HG03097 (cell line): ENCODE measurements around the gene SPTBN1.
A peak's percentile ranks its signal among the peaks of the same experiment; 100 is the strongest.
"Not testable (repeated sequence)": the region's sequence is repeated elsewhere in the genome, so short reads cannot be mapped to it uniquely, and the experiment has no call there.

Source experiments
- ATAC-seq: cut with Tn5 transposase; IDR thresholded peaks from one replicate; pipeline ENCODE4 v1.9.1; 2021; ENCODE audit not compliant: unreplicated experiment, low FRiP score

SPTBN1 gene

GRCh38 chr2:54468673-54469072 lies 12.5 kb downstream of the SPTBN1 start:
- no peak for ATAC-seq

- ATAC-seq = no peak
Measured at GRCh38 chr2:54469484-54470053, 13.4 kb downstream of the SPTBN1 start.

- ATAC-seq = no peak
Measured at GRCh38 chr2:54470266-54470938, 14.3 kb downstream of the SPTBN1 start.

GRCh38 chr2:54471221-54471711 lies 15.1 kb downstream of the SPTBN1 start:
- ATAC-seq = peak; percentile 51

- ATAC-seq = no peak
Measured at GRCh38 chr2:54473851-54474250, 17.7 kb downstream of the SPTBN1 start.

GRCh38 chr2:54475285-54475684 lies 19.2 kb downstream of the SPTBN1 start:
- no peak for ATAC-seq

GRCh38 chr2:54475919-54476318 lies 19.8 kb downstream of the SPTBN1 start:
- no peak for ATAC-seq

- ATAC-seq = no peak
Measured at GRCh38 chr2:54476852-54477251, 20.7 kb downstream of the SPTBN1 start.

- no peak for ATAC-seq
Measured at GRCh38 chr2:54477896-54478295, 21.8 kb downstream of the SPTBN1 start.

GRCh38 chr2:54478899-54479298 lies 22.8 kb downstream of the SPTBN1 start:
- no peak for ATAC-seq

GRCh38 chr2:54479424-54479823 lies 23.3 kb downstream of the SPTBN1 start:
- ATAC-seq = no peak

GRCh38 chr2:54480025-54480424 lies 23.9 kb downstream of the SPTBN1 start:
- no peak for ATAC-seq

GRCh38 chr2:54481686-54482085 lies 25.6 kb downstream of the SPTBN1 start:
- ATAC-seq = no peak

- ATAC-seq = no peak
Measured at GRCh38 chr2:54482715-54483114, 26.6 kb downstream of the SPTBN1 start.

GRCh38 chr2:54483426-54483825 lies 27.3 kb downstream of the SPTBN1 start:
- no peak for ATAC-seq

- not testable (repeated sequence) for ATAC-seq
Measured at GRCh38 chr2:54485756-54486155, 29.6 kb downstream of the SPTBN1 start.

GRCh38 chr2:54486766-54487165 lies 30.6 kb downstream of the SPTBN1 start:
- no peak for ATAC-seq

- ATAC-seq = no peak
Measured at GRCh38 chr2:54490863-54491262, 34.7 kb downstream of the SPTBN1 start.

GRCh38 chr2:54492335-54492734 lies 36.2 kb downstream of the SPTBN1 start:
- no peak for ATAC-seq

- ATAC-seq = no peak
Measured at GRCh38 chr2:54494087-54494486, 38.0 kb downstream of the SPTBN1 start.

- no peak for ATAC-seq
Measured at GRCh38 chr2:54496920-54497319, 40.8 kb downstream of the SPTBN1 start.
